PFSK-1 (cell line): ENCODE measurements around the gene ZNF747.

Source experiments
- FOXP2 ChIP-seq: optimal IDR thresholded peaks from 2 replicates; pipeline ENCODE3; 2011; ENCODE audit warnings: borderline replicate concordance, control low read depth, inconsistent platforms; ENCODE audit not compliant: insufficient read depth; ENCODE audit errors: extremely low read length, extremely low read depth
- POLR2AphosphoS5 ChIP-seq: IDR thresholded peaks from 2 replicates; pipeline ENCODE4 v1.6.1; 2012; ENCODE audit warnings: low read depth, mild to moderate bottlenecking, control low read depth, low read length, moderate library complexity
- REST ChIP-seq, 2 experiments: IDR thresholded peaks; 2 replicates each; pipeline versions ENCODE4 v1.6.1 to v1.8.0; 2011 to 2012; ENCODE audit warnings: low read depth in 2 of 2, low read length in 2 of 2, control low read depth in 1 of 2, inconsistent platforms in 1 of 2, mild to moderate bottlenecking in 1 of 2, moderate library complexity in 1 of 2; ENCODE audit not compliant: insufficient read depth in 1 of 2
- SIN3A ChIP-seq: IDR thresholded peaks from 2 replicates; pipeline ENCODE4 v1.6.1; 2012; ENCODE audit warnings: mild to moderate bottlenecking, low read length, moderate library complexity, borderline replicate concordance; ENCODE audit not compliant: insufficient read depth
- TAF1 ChIP-seq: IDR thresholded peaks from 2 replicates; pipeline ENCODE4 v1.6.1; 2012; ENCODE audit warnings: low read length, control low read depth, borderline replicate concordance; ENCODE audit not compliant: insufficient read depth

Gene ZNF747

GRCh38 chr16:30533146-30533522 is 1.5 kb downstream of the ZNF747 start:
- TF ChIP-seq SIN3A = no peak
- TF ChIP-seq REST (IDR thresholded peaks at IDR 0.05; ENCODE audit: insufficient read depth in 1 of 2, low read depth in 2 of 2, low read length in 2 of 2) = no peak
- TF ChIP-seq FOXP2 = no peak
- no peak for TF ChIP-seq POLR2AphosphoS5
- TF ChIP-seq TAF1 = no peak

GRCh38 chr16:30532285-30533145 is 2.1 kb downstream of the ZNF747 start:
- TF ChIP-seq POLR2AphosphoS5 (no peak), TAF1 (no peak), FOXP2 (no peak), REST (IDR thresholded peaks at IDR 0.05; ENCODE audit: insufficient read depth in 1 of 2, low read depth in 2 of 2, low read length in 2 of 2) (no peak), SIN3A (no peak)

GRCh38 chr16:30530163-30531037 is 4.3 kb downstream of the ZNF747 start:
- no peak for TF ChIP-seq SIN3A
- no peak for TF ChIP-seq FOXP2
- TF ChIP-seq TAF1 = no peak
- TF ChIP-seq REST (IDR thresholded peaks at IDR 0.05; ENCODE audit: insufficient read depth in 1 of 2, low read depth in 2 of 2, low read length in 2 of 2) = no peak
- no peak for TF ChIP-seq POLR2AphosphoS5

DNA sequence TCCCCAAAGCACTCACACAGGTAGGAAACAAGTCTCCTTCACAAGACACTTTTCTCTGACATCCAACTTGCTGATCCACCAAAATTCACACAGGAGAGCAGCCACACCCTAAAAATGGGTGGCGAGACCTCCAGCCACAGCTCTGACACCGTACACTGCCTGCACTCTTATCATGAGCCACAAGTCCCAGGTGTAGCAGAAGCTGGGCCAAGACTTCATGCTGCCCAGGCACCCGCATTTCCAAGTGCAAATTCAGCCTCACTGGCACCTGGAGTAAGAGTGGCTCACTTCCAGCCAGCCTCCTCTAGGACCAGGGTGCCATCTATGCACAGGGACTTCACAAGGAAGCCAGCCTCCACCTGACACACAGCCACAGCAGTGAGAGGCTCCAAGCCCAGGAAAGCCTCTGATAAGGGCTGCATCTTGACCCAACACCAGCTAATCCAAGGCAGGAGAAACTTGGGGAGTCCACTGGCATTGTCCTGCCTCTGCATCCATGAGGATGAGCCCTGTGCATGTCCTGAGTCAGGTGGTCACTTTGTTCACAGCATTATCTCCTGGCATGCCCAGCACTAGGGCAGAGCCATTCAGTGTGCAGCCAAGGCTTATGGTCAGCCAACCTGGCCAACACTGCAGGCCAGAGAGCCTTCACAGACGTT is 5.7 kb downstream of the ZNF747 start:
- TF ChIP-seq TAF1 (no peak), SIN3A (no peak), FOXP2 (no peak)

- TF ChIP-seq SIN3A (no peak), FOXP2 (no peak), TAF1 (no peak), REST (IDR thresholded peaks at IDR 0.05; ENCODE audit: insufficient read depth in 1 of 2, low read depth in 2 of 2, low read length in 2 of 2) (no peak), POLR2AphosphoS5 (no peak)
Observed at GRCh38 chr16:30527635-30528178, 7.0 kb downstream of the ZNF747 start.
